ENCODE data around the gene PLAAT2.

DNA sequence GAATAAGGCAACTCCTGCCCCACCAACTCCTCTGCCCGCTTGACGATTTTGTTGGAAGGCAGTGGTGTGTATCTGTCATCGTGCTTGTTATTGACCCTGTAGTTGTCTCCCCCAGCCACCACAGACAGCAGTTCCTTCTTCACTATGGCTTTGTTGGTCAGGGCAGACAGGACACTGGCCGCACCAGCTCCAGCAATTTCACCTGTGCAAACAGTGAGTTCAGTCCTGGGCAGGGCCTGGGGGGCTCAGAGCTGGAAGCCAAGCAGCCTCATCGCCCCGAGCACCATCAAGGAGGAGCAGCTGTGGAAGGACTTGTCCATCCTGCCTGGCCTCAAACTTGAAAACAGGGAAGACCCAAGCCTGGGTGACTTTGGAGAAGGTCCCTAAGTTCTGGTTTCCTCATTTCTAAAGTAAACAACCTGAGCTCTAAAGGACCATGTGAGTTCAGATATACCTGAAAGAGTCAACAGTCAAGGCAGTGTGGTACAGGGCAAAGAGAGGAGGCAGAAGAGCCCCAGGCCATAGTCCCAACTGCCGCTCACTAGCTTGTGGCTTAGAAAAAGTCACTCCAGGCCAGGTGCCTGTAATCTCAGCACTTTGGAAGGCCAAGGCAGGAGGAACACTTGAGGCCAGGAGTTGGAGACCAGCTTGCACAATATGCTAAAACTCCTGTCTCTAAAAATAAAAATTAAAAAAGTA lies 4.6 kb downstream of the PLAAT2 start:
- TF ChIP-seq, protein P1, sequence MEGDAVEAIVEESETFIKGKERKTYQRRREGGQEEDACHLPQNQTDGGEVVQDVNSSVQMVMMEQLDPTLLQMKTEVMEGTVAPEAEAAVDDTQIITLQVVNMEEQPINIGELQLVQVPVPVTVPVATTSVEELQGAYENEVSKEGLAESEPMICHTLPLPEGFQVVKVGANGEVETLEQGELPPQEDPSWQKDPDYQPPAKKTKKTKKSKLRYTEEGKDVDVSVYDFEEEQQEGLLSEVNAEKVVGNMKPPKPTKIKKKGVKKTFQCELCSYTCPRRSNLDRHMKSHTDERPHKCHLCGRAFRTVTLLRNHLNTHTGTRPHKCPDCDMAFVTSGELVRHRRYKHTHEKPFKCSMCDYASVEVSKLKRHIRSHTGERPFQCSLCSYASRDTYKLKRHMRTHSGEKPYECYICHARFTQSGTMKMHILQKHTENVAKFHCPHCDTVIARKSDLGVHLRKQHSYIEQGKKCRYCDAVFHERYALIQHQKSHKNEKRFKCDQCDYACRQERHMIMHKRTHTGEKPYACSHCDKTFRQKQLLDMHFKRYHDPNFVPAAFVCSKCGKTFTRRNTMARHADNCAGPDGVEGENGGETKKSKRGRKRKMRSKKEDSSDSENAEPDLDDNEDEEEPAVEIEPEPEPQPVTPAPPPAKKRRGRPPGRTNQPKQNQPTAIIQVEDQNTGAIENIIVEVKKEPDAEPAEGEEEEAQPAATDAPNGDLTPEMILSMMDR (IDR thresholded peaks at IDR 0.05), result no peak
- TF ChIP-seq POLR2A (IDR thresholded peaks at IDR 0.05) (no peak), POLR2AphosphoS5 (IDR thresholded peaks at IDR 0.05) (no peak), EP300 (IDR thresholded peaks at IDR 0.05) (no peak)
